HepG2 (cell line): Measurements from ENCODE around the gene AFG1L. TPM values are rescaled to one million over a fixed set of nuclear protein-coding genes. Genes with fewer than 3 reads are reported as not detected.

Experiments used
- ATAC-seq: fragments of 200-7000 bp; cut with Tn5 transposase; 3 replicates; pipeline ENCODE4 v1.9.1; 2020; ENCODE audit warnings: mild to moderate bottlenecking, moderate library complexity
- BruUV-seq: library from RNA; stranded (reverse); fragments of 400-500 nt; replicated peaks from 2 replicates; lab custom pipeline; 2021; lab: Mats Ljungman, UMichigan
- CTCF ChIA-PET: fragments of 300-600 bp; formaldehyde crosslinking; extraction: SDS; loops from one replicate; lab custom pipeline; 2021; ENCODE audit warnings: low total read pairs, inconsistent platforms, low intra/inter-chr PET ratio; lab: Yijun Ruan, JAX
- POLR2A ChIA-PET: fragments of 350-600 bp; sonication (Branson Sonifier 250); formaldehyde crosslinking; loops from one replicate; lab custom pipeline; 2020; ENCODE audit warnings: antibody characterized with exemption, inconsistent platforms; lab: Yijun Ruan, JAX
- DNase-seq: peaks from one replicate; pipeline ENCODE4 v3.0.0-alpha.2; 2015; ENCODE audit warnings: low spot score
- FAIRE-seq: peaks from 3 replicates; lab custom pipeline; 2011; peaks lifted over from hg19 to GRCh38; lab: Jason Lieb, UNC
- H2AFZ ChIP-seq: one replicate; pipeline ENCODE4 v1.6.1; 2011; ENCODE audit warnings: low read length, inconsistent platforms
- H3K27ac ChIP-seq: fragments of 300-600 bp; 3 replicates; pipeline ENCODE4 v1.8.0; 2011; ENCODE audit warnings: mixed run types, mild to moderate bottlenecking, mixed read lengths, low read length, inconsistent platforms; ENCODE audit not compliant: insufficient read depth; ENCODE audit errors: extremely low read length
- H3K27me3 ChIP-seq, 2 experiments: fragments of 200-600 bp in 1 of 2; 2 replicates in 1 of 2; 3 replicates in 1 of 2; pipeline versions ENCODE4 v1.6.0 to v1.8.0; 2011; ENCODE audit warnings: low read length in 2 of 2, mild to moderate bottlenecking in 2 of 2, moderate library complexity in 2 of 2, inconsistent platforms in 1 of 2; ENCODE audit not compliant: insufficient read depth in 2 of 2, control insufficient read depth in 1 of 2
- H3K36me3 ChIP-seq, 2 experiments: fragments of 200-600 bp in 1 of 2; replicated peaks in 1 of 2; 2 replicates in 1 of 2; 3 replicates in 1 of 2; pipeline versions ENCODE4 v1.5.1 to v1.8.0; 2011; ENCODE audit warnings: low read length in 2 of 2, inconsistent platforms in 1 of 2; ENCODE audit not compliant: insufficient read depth in 2 of 2, control insufficient read depth in 1 of 2
- H3K4me1 ChIP-seq: 2 replicates; pipeline ENCODE4 v1.5.1; 2012; ENCODE audit warnings: low read length, inconsistent platforms; ENCODE audit not compliant: insufficient read depth
- H3K4me2 ChIP-seq: 2 replicates; pipeline ENCODE4 v1.6.0; 2011; ENCODE audit warnings: low read depth, low read length, inconsistent platforms
- H3K4me3 ChIP-seq, 3 experiments: fragments of 200-600 bp in 1 of 3; sonication (generic), shearing (Covaris generic) in 1 of 3; replicated peaks in 1 of 3; 2 replicates each; pipeline ENCODE4 v1.5.1; 2011 to 2016; ENCODE audit warnings: low read length in 3 of 3, inconsistent platforms in 2 of 3, low read depth in 2 of 3, mild to moderate bottlenecking in 2 of 3, control low read depth in 1 of 3, mixed read lengths in 1 of 3; ENCODE audit not compliant: insufficient read depth in 1 of 3
- H3K79me2 ChIP-seq: one replicate; pipeline ENCODE4 v1.6.1; 2011; ENCODE audit warnings: low read length, inconsistent platforms; ENCODE audit not compliant: insufficient read depth
- H3K9ac ChIP-seq: 2 replicates; pipeline ENCODE4 v1.6.0; 2011; ENCODE audit warnings: mild to moderate bottlenecking, low read depth, low read length, inconsistent platforms; ENCODE audit not compliant: insufficient read depth
- H3K9me3 ChIP-seq: 2 replicates; pipeline ENCODE4 v1.5.1; 2012; ENCODE audit warnings: mild to moderate bottlenecking, low read length
- H4K20me1 ChIP-seq: 2 replicates; pipeline ENCODE4 v1.6.0; 2011; ENCODE audit warnings: inconsistent platforms, mild to moderate bottlenecking, low read length, moderate library complexity; ENCODE audit not compliant: insufficient read depth
- ADNP ChIP-seq: sonication (generic); formaldehyde crosslinking; IDR thresholded peaks from 2 replicates; pipeline ENCODE4 v1.4.0; 2020; ENCODE audit warnings: missing genetic modification reagents
- CEBPB ChIP-seq: IDR thresholded peaks from 2 replicates; pipeline ENCODE4 v1.6.1; 2011; ENCODE audit warnings: low read depth, low read length, improper control_type of control experiment, borderline replicate concordance
- MAF1 ChIP-seq: sonication (generic); formaldehyde crosslinking; IDR thresholded peaks from 2 replicates; pipeline ENCODE4 v1.5.0; 2020; ENCODE audit warnings: missing genetic modification reagents, borderline replicate concordance
- MAFF ChIP-seq: IDR thresholded peaks from 2 replicates; pipeline ENCODE4 v1.6.1; 2011; ENCODE audit warnings: low read depth, low read length, improper control_type of control experiment
- MAFK ChIP-seq, 2 experiments: IDR thresholded peaks in 1 of 2; conservative IDR thresholded peaks in 1 of 2; 2 replicates each; pipeline ENCODE4 v1.6.1; 2011; ENCODE audit warnings: improper control_type of control experiment in 2 of 2, low read length in 2 of 2
- PHF20 ChIP-seq: sonication (generic); formaldehyde crosslinking; IDR thresholded peaks from 2 replicates; pipeline ENCODE4 v1.5.0; 2020; ENCODE audit warnings: mild to moderate bottlenecking, missing genetic modification reagents
- PTBP1 ChIP-seq: fragments of 200-400 bp; formaldehyde crosslinking; IDR thresholded peaks from 2 replicates; pipeline ENCODE4 v1.6.1; 2018; ENCODE audit warnings: low read length, low read depth; ENCODE audit not compliant: poor library complexity, severe bottlenecking
- RBFOX2 ChIP-seq: fragments of 200-400 bp; formaldehyde crosslinking; IDR thresholded peaks from 2 replicates; pipeline ENCODE4 v1.6.1; 2017; ENCODE audit warnings: low read depth, mild to moderate bottlenecking, low read length
- REPIN1 ChIP-seq: sonication (generic); formaldehyde crosslinking; IDR thresholded peaks from 2 replicates; pipeline ENCODE4 v1.8.0; 2022; ENCODE audit warnings: missing genetic modification reagents, low read depth, mild to moderate bottlenecking, borderline replicate concordance
- ZNF180 ChIP-seq: sonication (generic); formaldehyde crosslinking; IDR thresholded peaks from 2 replicates; pipeline ENCODE4 v1.4.0; 2020; ENCODE audit warnings: low read depth, missing genetic modification reagents, borderline replicate concordance
- ZNF773 ChIP-seq: sonication (generic); formaldehyde crosslinking; IDR thresholded peaks from 2 replicates; pipeline ENCODE4 v1.4.0; 2020; ENCODE audit warnings: missing genetic modification reagents, borderline replicate concordance
- WGBS: methylation state at CpG from one replicate; pipeline ENCODE4 v1.1.6; 2017; ENCODE audit warnings: low lambda C conversion rate; 5-methylcytosine and 5-hydroxymethylcytosine counted together
- in situ Hi-C: cut with HindIII; loops from 2 replicates; pipeline ENCODE4 v1.10.0; 2017; ENCODE audit warnings: low pct_unique_long_range_greater_than_20kb; ENCODE audit not compliant: extremely low pct_ligation_motif_present
- intact Hi-C: fragments of 100-400 bp; cut with micrococcal nuclease; formaldehyde crosslinking; loops from one replicate; pipeline ENCODE4 v1.10.0; 2022; ENCODE audit not compliant: unreplicated experiment
- polyA plus RNA-seq, 8 experiments: library from polyadenylated mRNA; depleted of rRNA in 3 of 8; stranded (reverse) in 7 of 8; unstranded in 1 of 8; fragments of >200 nt; fragmentation: Illumina TruSeq in 4 of 8; extraction: Trizol in 4 of 8; gene quantifications; 2 replicates each; pipeline versions ENCODE4 v1.2.1 to v1.2.3, GENCODE V29; 2011 to 2016; ENCODE audit warnings: low read depth in 4 of 8, missing spikeins in 1 of 8, mixed read lengths in 1 of 8; ENCODE audit not compliant: insufficient read depth in 1 of 8
- total RNA-seq, 5 experiments: library from RNA; depleted of rRNA; stranded (reverse); fragments of >200 nt; fragmentation: Illumina TruSeq; extraction: Trizol; gene quantifications; 2 replicates each; pipeline ENCODE4 v1.2.3, GENCODE V29; 2016; ENCODE audit warnings: low read depth in 1 of 5

The AFG1L gene
- total and polyA plus RNA-seq, 2 of the 13 experiments (the other 11 are each of a cell fraction or from before 2014, with no cell fraction given): 3.1 to 14.0 TPM

GRCh38 chr6:108364470-108364869 is 69.6 kb downstream of the AFG1L start (continued):
- no peak for TF ChIP-seq PTBP1
- no peak for TF ChIP-seq MAF1 (CRISPR knock-in tag)
- no peak for TF ChIP-seq ADNP
- TF ChIP-seq PHF20 (CRISPR knock-in tag): no peak
- no peak for TF ChIP-seq REPIN1 (CRISPR knock-in tag)
- no peak for TF ChIP-seq ZNF773 (CRISPR knock-in tag)

GRCh38 chr6:108365478-108365877 is 70.6 kb downstream of the AFG1L start:
- in situ Hi-C loops (no loop called here), intact Hi-C loops (no loop called here)
- H3K36me3 ChIP-seq: peaks cover 2 to 3% of the 10 kb centered on the region in 2 experiments; a peak in 2 of 5 replicates
- ChIA-PET CTCF (no interaction called here), POLR2A (no interaction called here)
- H3K4me1 ChIP-seq: peaks cover 16% of the 10 kb centered on the region
- no peak for ATAC-seq
- DNase-seq: no peak
- no peaks in the 10 kb centered on the region for H3K27me3 ChIP-seq
- BruUV-seq: no TSS peak
- H3K4me2 ChIP-seq: no peak overlapping the region
- no peak overlapping the region for H3K9ac ChIP-seq
- no peaks in the 10 kb centered on the region for H3K9me3 ChIP-seq
- no peak overlapping the region for H3K4me3 ChIP-seq
- no peaks in the 10 kb centered on the region for H4K20me1 ChIP-seq
- TF ChIP-seq CEBPB (peak; percentile 47; the same call in 1 of the 2 replicates), RBFOX2 (no peak)
- H2AFZ ChIP-seq: no peak overlapping the region
- no peaks in the 10 kb centered on the region for H3K79me2 ChIP-seq
- no peak overlapping the region for H3K27ac ChIP-seq
- no peak for FAIRE-seq

GRCh38 chr6:108366236-108366635 is 71.4 kb downstream of the AFG1L start:
- FAIRE-seq: no peak
- CTCF ChIA-PET: no interaction called here
- intact Hi-C loops: no loop called here

More at GRCh38 chr6:108366236-108366635, 71.4 kb downstream of the AFG1L start:
- no peaks in the 10 kb centered on the region for H4K20me1 ChIP-seq
- peaks cover 16% of the 10 kb centered on the region for H3K4me1 ChIP-seq
- BruUV-seq: no TSS peak
- H3K27ac ChIP-seq: no peak overlapping the region
- H3K79me2 ChIP-seq: no peaks in the 10 kb centered on the region
- ATAC-seq: no peak
- POLR2A ChIA-PET: no interaction called here
- peaks cover 2 to 3% of the 10 kb centered on the region in 2 experiments; a peak in 2 of 5 replicates for H3K36me3 ChIP-seq
- H3K4me3 ChIP-seq: no peak overlapping the region
- no peak overlapping the region for H3K4me2 ChIP-seq
- no peak overlapping the region for H3K9ac ChIP-seq
- DNase-seq: no peak
- H3K9me3 ChIP-seq: no peaks in the 10 kb centered on the region
- 96% methylated on average over 4 of the region's 4 CpGs for WGBS
- no peak overlapping the region for H2AFZ ChIP-seq
- no peaks in the 10 kb centered on the region for H3K27me3 ChIP-seq
- in situ Hi-C loops: no loop called here
- TF ChIP-seq ZNF180 (CRISPR knock-in tag) (no peak), MAFF (peak; percentile 65; the same call in 1 of the 2 replicates), MAFK (conservative IDR thresholded peaks at IDR 0.05 in 1 of 2, IDR thresholded peaks at IDR 0.05 in 1 of 2; ENCODE audit: low read length in 2 of 2) (peak in 1 of 2 experiments; percentile 60; a peak in 2 of 4 replicates)
- TF ChIP-seq, all 625 proteins: peak for 2
